ENCODE results near the gene PRKAG3.

PRKAG3 gene

DNA sequence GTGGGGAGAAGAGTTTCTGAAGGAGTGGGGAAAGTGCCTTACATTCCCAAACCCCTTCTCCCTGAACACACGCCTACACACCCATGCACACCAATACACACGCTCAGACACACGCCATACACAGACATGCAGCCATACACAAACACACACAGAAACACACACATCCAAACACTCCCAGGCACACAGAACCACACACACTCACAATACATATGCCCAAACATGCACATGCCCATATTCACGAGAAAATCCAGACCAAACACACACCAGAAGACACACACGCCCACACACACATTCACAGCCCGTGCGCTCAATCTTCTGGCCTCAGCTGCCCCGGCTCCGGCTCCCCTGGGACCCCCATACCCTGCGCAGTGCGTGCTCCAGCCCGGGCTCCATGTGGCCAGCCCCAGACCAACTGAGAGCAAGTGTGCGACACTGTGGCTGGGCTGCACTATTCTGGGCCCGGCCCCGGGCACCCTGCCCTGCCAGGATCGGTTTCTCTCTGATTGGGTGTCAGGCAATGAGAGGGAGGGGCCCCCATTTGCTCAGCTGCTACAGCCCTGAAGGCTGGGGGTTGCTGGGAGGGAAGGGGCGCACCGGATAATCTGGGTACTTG, at the start of gene PRKAG3:
Gene PRKAG3 (minus strand): TSS at position 426 of the 613 bp plus-strand sequence.
- DNase-seq, result no peak

DNA sequence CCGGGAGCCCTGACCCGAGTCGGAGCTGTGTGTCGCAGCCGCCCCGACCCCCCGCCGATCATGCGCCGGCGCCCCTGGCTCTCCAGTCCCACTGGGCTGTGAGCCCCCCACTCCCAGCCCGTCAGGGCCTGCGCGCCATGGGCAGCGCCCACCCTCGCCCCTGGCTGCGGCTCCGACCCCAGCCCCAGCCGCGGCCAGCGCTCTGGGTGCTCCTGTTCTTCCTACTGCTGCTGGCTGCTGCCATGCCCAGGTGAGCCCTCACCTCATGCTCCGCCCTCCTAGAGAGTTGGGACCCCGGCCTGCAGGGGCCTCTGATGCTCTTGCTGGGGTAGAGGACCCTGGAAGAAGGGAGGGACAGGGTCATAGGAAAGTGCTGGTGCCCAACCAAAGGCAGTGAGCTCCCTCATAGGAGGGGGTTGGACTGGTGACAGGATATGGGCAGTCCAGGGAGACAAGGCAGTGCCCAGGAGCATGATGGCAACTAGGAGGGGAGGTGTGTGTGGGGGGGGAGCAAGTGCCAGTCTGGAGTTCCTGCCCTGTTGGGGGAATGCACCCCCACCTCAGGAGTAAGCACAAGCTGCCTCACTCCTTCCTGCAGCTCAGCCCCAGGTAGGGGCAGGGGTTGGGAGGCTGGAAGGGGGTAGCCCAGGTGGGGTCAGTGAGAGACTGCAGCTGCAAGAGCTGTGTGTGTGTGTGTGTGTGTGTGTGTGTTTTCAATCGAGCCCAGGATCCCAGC, 49.4 kb upstream of the PRKAG3 start:
- no peak for DNase-seq

DNA sequence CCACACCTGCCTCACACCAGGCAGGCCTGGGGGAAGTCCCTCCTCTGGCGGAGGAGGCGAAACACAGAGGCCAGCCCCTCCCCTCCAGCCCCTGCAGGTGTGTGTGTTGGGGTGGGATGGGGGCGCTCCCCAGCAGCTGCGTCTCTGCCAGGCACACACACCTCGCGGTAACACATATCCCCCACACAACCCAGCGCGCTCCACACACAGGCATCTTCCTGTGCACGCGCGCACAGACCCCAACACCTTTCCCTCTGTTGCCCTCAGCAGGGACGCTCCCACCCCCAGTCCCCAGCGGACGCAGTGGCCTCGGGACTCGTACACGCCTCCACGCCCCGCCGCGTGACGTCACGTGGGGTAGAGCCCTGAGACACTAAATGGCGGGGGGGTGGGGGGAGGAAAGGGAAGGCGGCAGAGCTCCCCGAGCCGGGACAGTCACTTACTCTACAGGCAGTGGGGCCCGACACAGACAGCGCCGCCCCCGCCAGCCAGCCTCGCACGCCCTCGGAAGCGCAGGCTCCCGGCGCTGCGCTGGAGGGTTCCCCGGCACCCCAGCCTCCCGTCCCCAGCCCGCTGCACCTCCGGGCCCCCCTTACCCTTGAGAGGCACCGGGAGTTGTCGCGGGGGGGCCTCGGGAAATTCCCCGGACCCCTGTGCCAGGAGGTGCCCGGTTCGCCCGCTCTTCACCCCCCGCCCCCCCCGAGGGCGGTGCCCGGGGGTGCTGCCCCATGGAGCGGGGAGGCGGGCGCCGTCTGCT, 48.7 kb upstream of the PRKAG3 start, which contains the start of gene WNT10A:
Gene WNT10A (plus strand): TSS at position 751 of the 757 bp plus-strand sequence. CDS start 144 bp downstream, outside the sequence.
- no peak for DNase-seq

DNA sequence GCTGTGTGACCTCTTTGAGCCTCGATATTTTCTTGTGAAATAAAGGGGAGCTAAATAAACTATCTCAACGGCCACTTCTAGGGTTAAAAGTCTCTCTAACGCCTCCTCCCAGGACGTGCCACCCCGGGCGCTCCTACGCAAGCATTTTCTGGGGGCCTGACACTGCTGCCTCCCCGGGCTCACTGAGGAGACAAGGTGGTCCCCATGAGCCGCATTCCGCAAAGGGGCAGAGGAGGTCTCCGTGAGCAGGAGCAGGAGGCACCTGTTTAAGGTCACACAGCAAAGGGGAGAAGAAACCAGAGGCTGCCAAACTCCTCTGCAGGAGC, 48.1 kb upstream of the PRKAG3 start:
- DNase-seq, result no peak

DNA sequence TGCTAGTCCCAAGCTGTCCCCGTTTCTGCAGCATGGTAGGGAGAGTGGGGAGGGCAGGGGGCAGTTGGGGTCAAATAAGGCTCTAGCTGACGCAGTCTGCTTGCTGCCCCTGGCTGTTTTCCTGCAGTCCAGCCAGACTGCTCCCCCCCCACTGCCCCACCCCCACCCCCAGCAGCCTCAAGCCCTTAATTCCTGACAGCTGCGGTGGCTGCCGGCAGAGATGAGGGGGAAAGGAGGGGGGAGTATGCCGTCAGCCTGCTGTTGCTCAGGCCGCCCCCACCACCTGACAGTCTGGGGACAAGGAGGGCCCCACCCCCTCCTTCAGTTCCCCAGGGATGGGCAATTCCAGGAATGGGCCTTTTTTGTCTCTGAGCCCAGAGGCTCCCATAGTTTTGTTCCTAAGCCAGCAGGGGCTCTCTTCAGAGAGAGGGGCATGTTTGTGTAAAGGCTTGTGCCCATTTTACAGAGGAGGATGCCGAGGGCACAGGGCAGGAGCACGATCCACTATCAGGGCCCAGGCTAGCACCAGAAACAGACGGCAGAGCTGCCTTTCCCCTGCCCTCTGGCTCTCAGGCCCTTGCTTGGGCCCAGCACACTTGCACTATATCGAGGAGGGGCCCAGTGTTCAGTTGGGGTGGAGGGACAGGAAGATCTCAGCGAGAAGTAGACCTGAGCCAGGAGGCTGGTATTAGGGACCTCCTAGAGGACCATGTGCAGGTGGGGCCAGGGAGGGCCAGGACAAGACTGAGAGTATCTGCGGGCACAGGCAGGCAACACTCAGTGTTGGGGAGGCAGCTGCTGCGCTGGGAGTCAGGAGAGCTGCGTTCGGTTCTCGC, 47.5 kb upstream of the PRKAG3 start:
- DNase-seq, result no peak

DNA sequence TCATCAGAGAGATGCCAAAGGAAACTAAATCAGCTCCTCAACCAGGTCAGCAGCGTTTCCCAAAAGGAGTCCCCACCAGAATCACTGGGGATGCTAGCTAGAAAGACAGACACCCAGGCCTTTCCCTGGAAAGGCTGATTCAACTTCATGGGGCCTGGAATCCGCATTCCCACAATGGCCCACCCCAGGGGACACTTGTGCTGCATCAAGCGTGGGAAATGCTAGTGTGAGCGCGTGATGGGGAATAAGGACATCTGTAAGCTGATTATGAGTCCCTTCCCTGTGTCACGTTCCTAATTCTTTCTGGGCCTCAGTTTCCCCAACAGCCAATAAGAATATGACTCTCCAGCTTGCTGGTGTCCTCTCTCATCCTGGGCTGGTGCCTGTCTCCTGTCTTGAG, 46.9 kb upstream of the PRKAG3 start:
- no peak for DNase-seq

DNA sequence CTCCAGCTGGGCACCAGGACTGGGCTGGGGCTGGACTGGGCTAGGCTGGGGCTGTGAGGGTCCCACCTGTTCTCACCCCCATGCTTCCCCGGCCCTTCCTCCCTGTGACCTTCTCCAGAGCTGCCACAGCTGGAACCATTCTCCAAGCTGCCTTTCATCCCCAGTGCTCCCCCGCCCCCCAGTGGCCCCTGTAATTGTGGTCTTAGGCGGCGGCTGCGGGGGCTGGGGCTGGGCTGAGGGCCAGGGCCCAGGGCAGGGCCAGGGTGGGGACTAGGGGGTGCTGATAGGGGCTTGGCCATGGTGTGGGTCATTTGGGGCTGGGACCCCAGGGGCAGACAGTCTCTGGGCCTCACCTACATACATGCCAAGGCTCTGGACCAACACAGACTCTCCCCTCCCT, 46.3 kb upstream of the PRKAG3 start:
- DNase-seq, result no peak

DNA sequence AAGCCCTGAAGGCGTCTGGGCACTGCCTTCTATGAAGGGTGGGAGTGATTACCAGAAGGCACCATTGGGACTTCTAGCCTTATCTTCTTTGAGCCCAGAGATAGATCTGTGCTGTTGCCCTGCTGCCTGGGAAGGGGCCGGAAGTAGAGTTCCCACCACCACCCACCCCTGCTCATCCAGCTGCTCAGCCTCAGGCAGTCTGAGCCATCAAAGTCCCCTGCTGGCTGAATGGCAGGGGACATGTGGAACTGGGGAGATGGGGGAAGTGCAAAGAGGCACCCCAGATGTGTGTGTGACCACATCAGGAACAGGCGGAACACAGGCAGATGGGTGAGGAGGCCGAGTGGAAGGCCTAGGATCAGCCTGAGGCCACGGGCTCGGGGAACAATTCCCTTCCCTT, 45.7 kb upstream of the PRKAG3 start:
- no peak for DNase-seq

DNA sequence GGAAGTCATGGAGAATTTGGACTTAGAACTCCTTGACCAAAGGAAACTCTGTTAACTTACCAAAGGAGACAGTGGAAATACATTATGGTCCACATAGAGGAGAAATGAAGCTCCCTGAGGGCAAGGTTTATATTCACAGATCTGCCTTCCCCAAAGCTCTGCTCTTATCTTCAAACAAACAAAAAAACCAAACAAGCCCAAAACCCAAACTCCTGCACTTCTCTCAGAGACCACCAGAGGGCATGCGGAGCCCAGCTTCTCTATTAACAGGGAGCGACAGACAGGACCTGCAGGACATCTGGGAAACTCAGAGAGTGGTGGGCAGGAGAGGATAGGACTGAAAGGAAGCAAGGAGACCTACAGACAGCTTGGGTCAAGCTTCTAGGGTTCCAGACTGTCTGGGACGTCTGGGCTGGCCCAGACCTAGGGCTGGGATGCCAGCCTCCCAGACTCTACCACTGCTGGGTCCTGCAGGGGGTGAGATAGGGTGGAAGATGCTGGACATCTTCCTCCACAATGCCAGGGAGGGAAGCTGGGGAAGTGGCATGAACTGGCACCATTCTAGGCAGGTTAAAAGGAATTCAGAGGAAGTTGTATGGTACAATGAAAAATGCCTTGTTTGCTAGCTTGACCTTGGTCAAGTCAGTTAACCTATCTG, 45.1 kb upstream of the PRKAG3 start:
- peak; percentile 27 to 41 for DNase-seq

DNA sequence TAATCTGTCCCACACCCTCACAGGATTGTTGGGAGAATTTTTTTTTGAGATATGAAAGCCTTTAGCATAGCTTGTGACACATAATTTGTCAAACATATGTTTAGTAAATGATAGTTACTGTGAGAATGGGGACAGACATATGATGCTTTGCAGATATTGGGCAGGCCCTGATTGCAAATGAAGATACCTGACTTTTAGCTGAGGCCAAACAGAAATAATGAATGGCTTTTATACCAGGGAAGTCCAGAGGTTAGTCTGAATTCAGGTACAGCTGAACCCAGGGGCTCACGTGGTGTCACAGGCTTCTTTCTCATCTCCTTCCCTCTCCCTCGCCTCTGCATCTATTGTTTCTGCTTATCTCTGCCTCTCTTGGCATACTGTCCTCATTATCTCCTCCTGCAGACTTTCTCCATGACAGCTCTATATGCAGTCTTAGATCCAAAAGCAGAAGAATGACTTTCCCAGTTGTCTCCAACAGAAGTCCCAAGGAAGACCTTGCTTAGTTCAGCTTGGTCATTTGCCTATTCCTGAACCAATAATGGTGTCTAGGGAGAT, 44.2 kb upstream of the PRKAG3 start:
- no peak for DNase-seq

DNA sequence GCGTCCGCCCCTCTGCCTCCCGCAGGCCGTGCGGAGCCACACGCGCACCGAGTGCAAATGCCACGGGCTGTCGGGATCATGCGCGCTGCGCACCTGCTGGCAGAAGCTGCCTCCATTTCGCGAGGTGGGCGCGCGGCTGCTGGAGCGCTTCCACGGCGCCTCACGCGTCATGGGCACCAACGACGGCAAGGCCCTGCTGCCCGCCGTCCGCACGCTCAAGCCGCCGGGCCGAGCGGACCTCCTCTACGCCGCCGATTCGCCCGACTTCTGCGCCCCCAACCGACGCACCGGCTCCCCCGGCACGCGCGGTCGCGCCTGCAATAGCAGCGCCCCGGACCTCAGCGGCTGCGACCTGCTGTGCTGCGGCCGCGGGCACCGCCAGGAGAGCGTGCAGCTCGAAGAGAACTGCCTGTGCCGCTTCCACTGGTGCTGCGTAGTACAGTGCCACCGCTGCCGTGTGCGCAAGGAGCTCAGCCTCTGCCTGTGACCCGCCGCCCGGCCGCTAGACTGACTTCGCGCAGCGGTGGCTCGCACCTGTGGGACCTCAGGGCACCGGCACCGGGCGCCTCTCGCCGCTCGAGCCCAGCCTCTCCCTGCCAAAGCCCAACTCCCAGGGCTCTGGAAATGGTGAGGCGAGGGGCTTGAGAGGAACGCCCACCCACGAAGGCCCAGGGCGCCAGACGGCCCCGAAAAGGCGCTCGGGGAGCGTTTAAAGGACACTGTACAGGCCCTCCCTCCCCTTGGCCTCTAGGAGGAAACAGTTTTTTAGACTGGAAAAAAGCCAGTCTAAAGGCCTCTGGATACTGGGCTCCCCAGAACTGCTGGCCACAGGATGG, 42.0 kb upstream of the PRKAG3 start:
- DNase-seq, result no peak

DNA sequence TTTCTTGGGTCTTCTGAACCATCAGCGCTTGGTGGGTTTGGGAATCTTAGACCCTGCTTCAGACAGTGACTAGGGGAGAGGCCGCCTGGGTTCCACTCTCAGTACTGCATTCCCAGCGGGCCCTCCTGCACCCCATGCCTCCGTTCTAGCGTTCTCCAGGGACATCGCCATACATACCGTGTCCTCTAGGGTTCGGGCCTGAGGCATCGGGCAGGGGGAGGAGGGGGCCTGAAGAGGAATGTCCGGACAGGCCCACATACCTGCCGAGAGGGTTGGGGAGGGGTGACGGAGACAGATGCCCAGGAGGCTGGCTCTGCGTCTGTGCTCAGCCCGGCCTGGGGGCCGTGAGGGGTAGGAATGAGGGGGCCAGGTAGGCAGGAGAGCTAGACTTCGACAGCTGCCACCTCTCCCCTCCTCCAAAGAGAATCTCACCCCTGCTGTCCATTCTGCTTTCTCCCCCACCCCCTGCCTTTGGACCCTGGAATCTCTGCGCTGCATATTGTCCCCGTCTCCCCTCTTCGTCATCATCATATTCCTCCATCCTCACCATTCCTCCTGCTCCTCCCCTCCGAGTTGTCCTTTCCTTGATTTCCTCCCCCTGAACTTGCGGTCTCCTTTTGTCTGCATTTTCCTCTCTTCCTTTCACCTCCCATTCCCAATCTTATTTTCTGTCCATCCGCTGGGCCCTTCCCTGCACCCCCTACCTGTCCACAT, 41.2 kb upstream of the PRKAG3 start:
- DNase-seq, result no peak

DNA sequence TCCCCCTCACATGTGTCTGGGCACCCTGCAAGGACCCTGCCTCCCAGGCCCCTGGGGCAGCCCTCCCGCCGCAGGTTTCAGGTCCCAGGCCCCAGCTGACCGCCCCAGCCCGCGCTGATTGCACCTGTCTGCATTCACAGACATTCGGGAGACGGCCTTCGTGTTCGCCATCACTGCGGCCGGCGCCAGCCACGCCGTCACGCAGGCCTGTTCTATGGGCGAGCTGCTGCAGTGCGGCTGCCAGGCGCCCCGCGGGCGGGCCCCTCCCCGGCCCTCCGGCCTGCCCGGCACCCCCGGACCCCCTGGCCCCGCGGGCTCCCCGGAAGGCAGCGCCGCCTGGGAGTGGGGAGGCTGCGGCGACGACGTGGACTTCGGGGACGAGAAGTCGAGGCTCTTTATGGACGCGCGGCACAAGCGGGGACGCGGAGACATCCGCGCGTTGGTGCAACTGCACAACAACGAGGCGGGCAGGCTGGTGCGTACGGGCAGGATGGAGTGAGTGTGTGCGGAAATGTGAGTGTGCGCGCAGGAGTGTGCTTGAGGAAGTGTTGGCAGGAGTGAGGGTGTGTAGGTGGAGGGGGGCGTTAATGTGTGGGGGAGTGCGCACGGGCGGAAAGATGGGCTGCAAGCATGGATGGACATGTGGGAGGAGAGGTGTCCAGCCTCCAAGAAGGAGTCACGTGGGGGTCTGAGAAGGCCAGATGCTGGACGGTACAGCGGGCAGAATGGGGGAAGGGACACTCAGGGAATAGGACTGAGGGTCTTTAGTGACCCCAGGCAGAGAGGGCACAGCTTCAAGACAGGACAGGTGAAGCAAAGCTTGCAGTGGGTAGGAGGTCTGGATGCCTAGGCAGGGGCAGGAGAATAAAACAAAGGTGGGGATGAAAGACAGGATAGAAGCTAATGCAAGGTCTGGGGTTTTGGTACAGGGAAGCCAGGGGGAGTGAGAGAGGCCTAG, 40.0 kb upstream of the PRKAG3 start:
- no peak for DNase-seq

DNA sequence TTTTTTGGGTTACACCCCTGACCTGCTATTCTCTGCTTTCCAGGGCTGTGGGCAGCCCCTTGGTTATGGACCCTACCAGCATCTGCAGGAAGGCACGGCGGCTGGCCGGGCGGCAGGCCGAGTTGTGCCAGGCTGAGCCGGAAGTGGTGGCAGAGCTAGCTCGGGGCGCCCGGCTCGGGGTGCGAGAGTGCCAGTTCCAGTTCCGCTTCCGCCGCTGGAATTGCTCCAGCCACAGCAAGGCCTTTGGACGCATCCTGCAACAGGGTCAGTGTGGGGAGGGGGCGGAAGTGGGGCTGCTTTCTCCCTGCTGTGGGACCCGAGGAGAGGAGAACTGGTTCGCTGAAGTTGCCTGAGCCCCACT, 39.4 kb upstream of the PRKAG3 start:
- no peak for DNase-seq

DNA sequence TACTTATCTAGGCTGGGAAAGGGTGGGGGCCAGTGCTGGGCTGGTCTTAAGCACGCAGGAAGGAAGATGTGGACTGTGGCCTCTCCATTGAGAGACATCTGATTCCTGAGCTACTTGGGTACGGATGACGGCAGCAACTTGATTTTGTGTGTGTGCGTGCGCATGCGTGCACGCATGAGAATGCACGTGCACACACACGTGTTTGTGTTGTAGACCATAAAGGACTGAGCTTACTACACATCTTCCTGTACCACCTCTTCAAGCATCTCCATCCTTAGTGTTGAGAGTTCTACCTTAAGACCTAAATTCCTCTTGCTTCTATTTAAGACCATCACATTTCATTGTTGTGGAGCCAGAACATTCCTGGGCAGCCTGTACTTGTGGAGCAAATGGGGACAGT, 37.5 kb upstream of the PRKAG3 start:
- no peak for DNase-seq

DNA sequence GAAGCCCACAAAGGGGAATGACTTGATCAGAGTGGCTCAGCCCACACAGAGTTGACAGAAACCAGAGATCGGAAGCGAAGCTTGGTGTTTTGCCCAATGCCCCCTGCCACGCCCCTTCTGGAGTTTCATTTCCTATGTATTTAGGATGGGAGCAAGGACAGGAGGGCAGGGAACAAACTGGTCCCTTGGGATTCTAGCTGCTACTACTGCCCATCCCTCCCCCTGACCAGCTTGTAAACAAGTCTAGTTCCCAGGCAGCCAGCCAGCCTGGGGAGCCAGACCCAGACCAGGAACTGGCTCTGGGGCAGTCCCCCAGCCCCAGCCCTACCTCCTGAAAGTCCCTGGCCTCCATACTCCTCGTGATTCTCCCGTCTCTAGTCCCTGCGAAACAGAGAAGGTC, 36.3 kb upstream of the PRKAG3 start:
- DNase-seq, result no peak

DNA sequence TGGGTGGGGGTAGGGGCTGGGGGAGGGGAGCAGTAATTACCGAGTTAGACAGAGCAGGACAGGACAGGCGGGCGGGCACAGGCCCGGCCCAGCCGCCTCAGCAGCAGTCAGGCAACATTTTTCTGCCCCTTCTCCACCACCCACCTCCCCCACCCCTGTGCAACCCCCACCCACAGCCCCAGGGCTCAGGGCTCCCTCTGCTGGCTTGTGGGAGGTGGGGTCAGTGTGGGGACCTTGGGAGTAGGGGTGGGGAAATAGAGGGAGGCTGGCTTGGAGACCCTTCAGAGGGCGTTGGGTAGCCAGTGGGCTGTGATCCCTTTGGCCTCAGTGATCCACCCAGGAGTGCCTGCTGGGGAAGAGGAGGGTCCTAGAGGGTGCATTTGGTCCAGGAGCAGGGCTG, 34.4 kb upstream of the PRKAG3 start:
- no peak for DNase-seq

DNA sequence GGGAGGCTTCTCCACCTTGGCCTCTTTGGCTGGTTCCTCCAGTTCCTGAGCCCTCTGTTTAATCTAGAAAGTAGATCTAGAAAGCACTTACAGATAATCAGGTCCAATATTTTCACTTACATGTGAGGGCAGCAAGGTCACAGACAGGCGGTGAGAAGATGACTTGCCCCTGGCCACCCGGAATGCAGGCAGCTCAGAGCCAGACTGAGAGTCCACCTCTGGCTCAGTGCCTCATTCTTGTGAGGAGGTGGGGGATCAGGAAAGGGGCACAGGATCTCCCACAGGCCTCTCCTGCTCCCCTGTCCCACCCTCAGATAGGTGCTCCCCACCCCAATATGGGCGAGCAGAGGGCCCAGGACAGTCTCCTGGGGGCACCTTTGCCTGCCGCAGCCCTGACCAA, 33.8 kb upstream of the PRKAG3 start:
- no peak for DNase-seq

DNA sequence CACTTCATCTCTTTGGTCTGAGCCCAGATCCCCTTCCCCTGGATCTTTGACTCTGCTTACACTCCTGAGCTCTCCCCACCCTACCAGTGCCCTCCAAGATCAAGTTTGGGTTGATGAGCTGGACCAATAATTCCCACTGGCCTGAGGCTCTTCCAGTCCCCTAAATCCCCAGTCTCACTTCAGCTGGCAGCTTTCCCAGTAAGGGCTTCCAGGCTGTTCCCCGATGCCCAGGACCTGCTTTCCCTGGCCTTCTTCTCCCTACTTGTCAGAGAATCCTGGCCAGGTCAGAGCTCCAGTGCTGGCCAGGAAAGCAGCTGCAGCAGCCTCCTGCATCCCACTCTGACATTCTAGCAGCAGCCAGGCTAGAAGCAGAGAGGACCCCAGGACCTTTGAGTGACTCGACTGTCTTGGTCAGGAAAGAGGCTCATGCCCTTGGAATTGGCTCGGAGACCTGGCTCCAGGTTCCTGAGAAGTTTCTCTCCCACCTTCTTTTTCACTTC, 31.5 kb upstream of the PRKAG3 start:
- no peak for DNase-seq

Measured in Kasumi-1 (cell line).